ENCODE measurements around the gene KCNIP1.
A peak's percentile ranks its signal among the peaks of the same experiment; 100 is the strongest.

The KCNIP1 gene

GRCh38 chr5:170628028-170628427, 124.2 kb downstream of the KCNIP1 start:
- no peaks in the 10 kb centered on the region for H3K36me3 ChIP-seq (ENCODE audit: control insufficient read depth in 2 of 2, insufficient read depth in 2 of 2, low read length in 2 of 2)

DNA sequence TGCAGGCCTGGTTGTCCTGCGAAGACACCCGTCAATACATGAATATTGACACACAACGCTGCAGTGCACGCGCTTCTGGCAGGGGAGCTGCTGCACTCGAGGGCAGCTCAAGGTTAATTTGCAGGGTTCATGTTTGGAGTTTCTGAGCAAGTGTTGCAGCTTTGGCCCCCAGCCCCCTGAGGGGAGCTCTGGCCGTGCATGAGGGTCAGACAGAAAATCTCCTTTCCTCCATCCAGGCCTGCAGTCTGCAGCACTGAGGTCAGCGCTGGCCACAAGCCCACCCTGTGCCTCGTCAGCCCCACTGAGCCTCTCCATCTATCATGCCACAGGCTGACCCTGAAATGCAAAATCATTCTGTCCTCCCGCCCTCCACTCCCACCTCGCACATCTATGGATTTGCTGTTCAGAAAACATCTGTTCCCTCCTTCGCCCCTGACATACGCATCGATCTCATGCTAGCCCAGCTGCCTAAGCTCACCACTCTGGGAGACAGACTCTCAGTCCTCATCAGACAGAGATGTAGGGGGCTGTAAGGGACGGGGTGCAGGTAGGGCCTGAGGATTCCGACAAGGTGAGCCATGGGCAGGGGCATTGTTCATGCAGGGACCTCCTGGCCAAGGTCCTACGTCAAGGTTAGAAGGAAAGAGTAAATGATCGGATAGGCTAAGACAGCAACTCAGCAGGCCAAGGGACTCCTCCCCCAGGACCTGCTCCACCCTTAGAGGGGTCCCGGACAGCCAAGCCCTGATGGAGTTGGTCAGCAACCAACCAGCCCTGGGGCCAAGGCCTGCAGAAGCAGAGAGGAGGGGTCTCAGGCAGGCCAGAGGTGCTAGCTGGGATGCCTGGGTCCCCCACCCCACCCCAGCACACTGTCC, 125.1 kb downstream of the KCNIP1 start:
- Histone ChIP-seq H3K9me3 (ENCODE audit: control insufficient read depth in 2 of 2, low read length in 2 of 2) (no peaks in the 10 kb centered on the region), H3K4me1 (ENCODE audit: control insufficient read depth, insufficient read depth, low read length) (peaks cover 25% of the 10 kb centered on the region), H3K4me3 (ENCODE audit: low read length in 2 of 2) (no peak overlapping the region), H3K36me3 (ENCODE audit: control insufficient read depth in 2 of 2, insufficient read depth in 2 of 2, low read length in 2 of 2) (no peaks in the 10 kb centered on the region), H3K9ac (ENCODE audit: low read length in 2 of 2) (no peak overlapping the region), H3K27me3 (ENCODE audit: control insufficient read depth in 1 of 2, insufficient read depth in 2 of 2, low read length in 2 of 2) (no peaks in the 10 kb centered on the region), H3K27ac (ENCODE audit: low read length) (no peak overlapping the region)

More at GRCh38 chr5:170628028-170628427, 124.2 kb downstream of the KCNIP1 start:
- H3K27ac ChIP-seq (ENCODE audit: low read length) = no peak overlapping the region
- H3K27me3 ChIP-seq (ENCODE audit: control insufficient read depth in 1 of 2, insufficient read depth in 2 of 2, low read length in 2 of 2) = no peaks in the 10 kb centered on the region
- no peak overlapping the region for H3K9ac ChIP-seq (ENCODE audit: low read length in 2 of 2)
- no peaks in the 10 kb centered on the region for H3K9me3 ChIP-seq (ENCODE audit: control insufficient read depth in 2 of 2, low read length in 2 of 2)
- H3K4me1 ChIP-seq (ENCODE audit: control insufficient read depth, insufficient read depth, low read length) = peaks cover 20% of the 10 kb centered on the region
- no peak overlapping the region for H3K4me3 ChIP-seq (ENCODE audit: low read length in 2 of 2)

- no peak overlapping the region for H3K27ac ChIP-seq (ENCODE audit: low read length)
- H3K9ac ChIP-seq (ENCODE audit: low read length in 2 of 2) = no peak overlapping the region
- H3K9me3 ChIP-seq (ENCODE audit: control insufficient read depth in 2 of 2, low read length in 2 of 2) = no peaks in the 10 kb centered on the region
- peaks cover 33% of the 10 kb centered on the region for H3K4me1 ChIP-seq (ENCODE audit: control insufficient read depth, insufficient read depth, low read length)
- H3K36me3 ChIP-seq (ENCODE audit: control insufficient read depth in 2 of 2, insufficient read depth in 2 of 2, low read length in 2 of 2) = no peaks in the 10 kb centered on the region
- no peaks in the 10 kb centered on the region for H3K27me3 ChIP-seq (ENCODE audit: control insufficient read depth in 1 of 2, insufficient read depth in 2 of 2, low read length in 2 of 2)
- no peak overlapping the region for H3K4me3 ChIP-seq (ENCODE audit: low read length in 2 of 2)
Measured at GRCh38 chr5:170629566-170630175, 125.9 kb downstream of the KCNIP1 start.

DNA sequence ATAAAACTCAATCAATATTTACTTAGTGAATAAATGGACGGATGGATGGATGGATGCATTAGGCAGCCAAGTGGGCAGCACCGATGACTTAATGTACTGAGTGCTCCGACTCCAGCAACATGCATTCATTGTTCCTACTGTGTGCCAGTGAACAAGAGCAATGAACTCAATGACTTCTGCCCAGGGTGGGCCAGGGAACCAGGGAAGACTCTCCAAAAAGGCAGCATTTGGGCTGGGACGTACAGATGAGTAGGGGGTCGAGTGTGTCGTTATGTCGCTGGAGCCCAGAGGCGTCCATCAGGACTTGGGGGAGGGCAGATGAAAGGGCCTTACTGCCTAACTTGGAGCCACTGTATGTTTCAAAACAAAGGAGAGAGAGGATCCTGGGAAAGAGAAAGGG, 126.4 kb downstream of the KCNIP1 start:
- Histone ChIP-seq H3K4me1 (ENCODE audit: control insufficient read depth, insufficient read depth, low read length) (peaks cover 33% of the 10 kb centered on the region), H3K9me3 (ENCODE audit: control insufficient read depth in 2 of 2, low read length in 2 of 2) (no peaks in the 10 kb centered on the region), H3K36me3 (ENCODE audit: control insufficient read depth in 2 of 2, insufficient read depth in 2 of 2, low read length in 2 of 2) (no peaks in the 10 kb centered on the region), H3K4me3 (ENCODE audit: low read length in 2 of 2) (no peak overlapping the region), H3K27me3 (ENCODE audit: control insufficient read depth in 1 of 2, insufficient read depth in 2 of 2, low read length in 2 of 2) (no peaks in the 10 kb centered on the region), H3K9ac (ENCODE audit: low read length in 2 of 2) (no peak overlapping the region), H3K27ac (ENCODE audit: low read length) (no peak overlapping the region)

DNA sequence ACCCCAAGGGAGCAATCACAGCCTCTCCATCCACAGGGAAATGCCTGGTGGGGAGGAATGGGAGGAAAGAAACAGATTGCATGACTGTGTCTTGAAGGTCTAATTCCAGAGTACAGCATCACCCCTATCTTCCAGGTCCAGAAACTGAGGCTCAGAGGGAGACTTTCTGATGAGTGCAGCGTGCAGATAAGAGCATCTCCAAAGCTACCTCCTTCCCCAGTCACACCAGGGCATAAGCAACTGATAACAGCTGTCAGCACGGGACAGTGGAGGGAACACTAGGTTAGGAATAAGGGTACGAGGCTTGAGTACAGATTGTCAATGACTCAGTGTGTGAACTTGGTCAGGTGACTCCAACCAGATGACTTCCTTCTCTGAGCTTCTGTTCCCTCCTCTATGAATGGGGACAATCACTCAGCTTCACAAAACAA, 126.9 kb downstream of the KCNIP1 start:
- H3K4me1 ChIP-seq (ENCODE audit: control insufficient read depth, insufficient read depth, low read length) = peaks cover 33% of the 10 kb centered on the region
- no peak overlapping the region for H3K27ac ChIP-seq (ENCODE audit: low read length)
- no peaks in the 10 kb centered on the region for H3K27me3 ChIP-seq (ENCODE audit: control insufficient read depth in 1 of 2, insufficient read depth in 2 of 2, low read length in 2 of 2)
- H3K36me3 ChIP-seq (ENCODE audit: control insufficient read depth in 2 of 2, insufficient read depth in 2 of 2, low read length in 2 of 2) = no peaks in the 10 kb centered on the region
- no peak overlapping the region for H3K9ac ChIP-seq (ENCODE audit: low read length in 2 of 2)
- no peak overlapping the region for H3K4me3 ChIP-seq (ENCODE audit: low read length in 2 of 2)
- no peaks in the 10 kb centered on the region for H3K9me3 ChIP-seq (ENCODE audit: control insufficient read depth in 2 of 2, low read length in 2 of 2)

DNA sequence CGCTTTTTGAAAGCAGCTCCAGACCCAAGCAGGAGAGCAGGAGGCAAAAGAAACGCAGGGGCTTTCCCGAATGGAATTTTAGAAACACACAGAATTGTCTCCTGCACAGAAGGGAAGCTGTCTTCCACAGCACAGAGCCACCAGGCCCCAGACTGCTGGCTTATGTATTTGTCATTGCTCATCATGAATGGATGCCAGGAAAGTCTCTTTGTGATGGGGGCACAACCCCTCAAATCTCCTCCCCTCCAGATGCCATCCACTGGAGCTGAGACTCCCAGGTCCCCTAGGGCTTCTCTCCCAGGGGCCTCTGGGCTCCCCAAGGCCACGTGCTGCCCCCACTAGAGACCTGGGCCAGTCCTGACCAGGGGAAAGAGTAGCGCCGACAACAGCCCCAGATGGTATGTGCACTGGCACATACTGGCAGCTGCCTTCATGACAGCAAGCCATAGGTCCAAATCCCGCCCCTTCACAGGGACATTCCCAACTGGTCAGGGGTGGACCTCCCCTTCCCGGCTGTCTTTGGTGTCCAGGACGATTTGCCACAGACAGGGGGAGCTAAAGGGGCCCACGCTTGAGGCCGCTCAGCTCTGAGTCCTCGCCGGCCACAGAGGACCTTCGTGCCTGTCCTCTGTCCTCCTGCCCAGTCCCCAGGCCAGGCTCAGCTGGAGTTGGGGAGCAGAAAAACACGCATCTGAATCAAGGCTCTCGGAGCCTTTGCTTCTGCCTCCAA, 127.8 kb downstream of the KCNIP1 start:
- Histone ChIP-seq H3K4me3 (ENCODE audit: low read length in 2 of 2) (no peak overlapping the region), H3K9me3 (ENCODE audit: control insufficient read depth in 2 of 2, low read length in 2 of 2) (no peaks in the 10 kb centered on the region), H3K4me1 (ENCODE audit: control insufficient read depth, insufficient read depth, low read length) (peaks cover 33% of the 10 kb centered on the region), H3K36me3 (ENCODE audit: control insufficient read depth in 2 of 2, insufficient read depth in 2 of 2, low read length in 2 of 2) (no peaks in the 10 kb centered on the region), H3K9ac (ENCODE audit: low read length in 2 of 2) (peak overlapping the region in 1 of 2 donors; percentile 42), H3K27ac (ENCODE audit: low read length) (no peak overlapping the region), H3K27me3 (ENCODE audit: control insufficient read depth in 1 of 2, insufficient read depth in 2 of 2, low read length in 2 of 2) (no peaks in the 10 kb centered on the region)

DNA sequence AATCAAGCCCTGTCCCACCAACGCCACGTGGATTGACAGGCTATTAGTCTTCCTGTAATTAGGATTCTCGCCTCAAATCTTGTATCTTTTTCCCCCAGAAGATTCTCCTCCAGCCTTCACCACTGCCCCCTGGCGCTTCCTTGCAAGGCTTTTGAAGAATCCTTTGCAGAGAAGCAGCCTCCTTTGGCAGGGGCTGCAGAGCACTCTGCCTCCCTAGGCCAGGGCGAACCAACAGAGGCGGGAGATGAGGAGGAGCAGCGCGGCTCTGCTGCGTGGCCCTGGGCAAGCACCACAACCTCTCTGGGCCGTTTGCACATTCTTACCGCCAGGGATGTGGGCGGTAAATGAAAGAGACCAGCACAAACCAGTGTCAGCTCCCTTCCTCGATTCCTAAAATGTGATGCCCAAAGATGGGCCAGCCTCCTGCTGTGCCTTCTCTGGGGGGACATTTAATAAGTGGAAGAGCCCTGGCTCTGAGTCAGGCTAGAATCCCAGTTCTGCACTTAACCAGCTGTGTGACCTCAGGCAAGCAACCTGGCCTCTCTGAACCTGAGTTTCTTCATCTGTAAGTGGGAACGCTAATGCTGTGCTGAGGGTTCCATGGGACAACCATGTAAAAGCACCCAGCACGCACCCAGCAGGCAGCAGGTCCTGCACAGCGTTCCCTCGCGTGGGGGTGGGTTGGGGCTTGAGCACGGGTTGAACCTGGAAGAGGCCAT, 128.6 kb downstream of the KCNIP1 start:
- Histone ChIP-seq H3K9me3 (ENCODE audit: control insufficient read depth in 2 of 2, low read length in 2 of 2) (no peaks in the 10 kb centered on the region), H3K4me3 (ENCODE audit: low read length in 2 of 2) (peak overlapping the region; percentile 18 to 70), H3K27ac (ENCODE audit: low read length) (peak overlapping the region; percentile 67), H3K9ac (ENCODE audit: low read length in 2 of 2) (peak overlapping the region in 1 of 2 donors; percentile 42), H3K27me3 (ENCODE audit: control insufficient read depth in 1 of 2, insufficient read depth in 2 of 2, low read length in 2 of 2) (no peaks in the 10 kb centered on the region), H3K4me1 (ENCODE audit: control insufficient read depth, insufficient read depth, low read length) (peaks cover 33% of the 10 kb centered on the region), H3K36me3 (ENCODE audit: control insufficient read depth in 2 of 2, insufficient read depth in 2 of 2, low read length in 2 of 2) (no peaks in the 10 kb centered on the region)

DNA sequence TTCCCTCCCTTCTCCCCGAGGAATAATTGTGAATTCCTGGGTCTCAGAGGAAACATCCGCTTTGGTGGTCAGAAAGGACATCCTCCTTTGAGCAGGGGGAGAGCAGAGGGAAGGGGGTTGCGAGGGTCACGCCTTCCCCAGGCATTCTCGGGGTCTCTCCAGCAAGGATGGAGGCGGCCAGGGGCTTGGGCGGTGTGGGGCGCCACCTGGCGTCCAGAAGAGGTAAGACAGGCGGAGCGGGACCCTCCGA, 129.1 kb downstream of the KCNIP1 start:
- H3K4me3 ChIP-seq (ENCODE audit: low read length in 2 of 2) = peak overlapping the region; percentile 28 to 70
- H3K9me3 ChIP-seq (ENCODE audit: control insufficient read depth in 2 of 2, low read length in 2 of 2) = no peaks in the 10 kb centered on the region
- H3K27ac ChIP-seq (ENCODE audit: low read length) = peak overlapping the region; percentile 67
- H3K4me1 ChIP-seq (ENCODE audit: control insufficient read depth, insufficient read depth, low read length) = peaks cover 33% of the 10 kb centered on the region
- H3K36me3 ChIP-seq (ENCODE audit: control insufficient read depth in 2 of 2, insufficient read depth in 2 of 2, low read length in 2 of 2) = no peaks in the 10 kb centered on the region
- H3K27me3 ChIP-seq (ENCODE audit: control insufficient read depth in 1 of 2, insufficient read depth in 2 of 2, low read length in 2 of 2) = no peaks in the 10 kb centered on the region
- H3K9ac ChIP-seq (ENCODE audit: low read length in 2 of 2) = peak overlapping the region in 1 of 2 donors; percentile 64

GRCh38 chr5:170633235-170634081, 129.6 kb downstream of the KCNIP1 start:
- H3K27ac ChIP-seq (ENCODE audit: low read length) = peak overlapping the region; percentile 67
- H3K36me3 ChIP-seq (ENCODE audit: control insufficient read depth in 2 of 2, insufficient read depth in 2 of 2, low read length in 2 of 2) = no peaks in the 10 kb centered on the region
- H3K9me3 ChIP-seq (ENCODE audit: control insufficient read depth in 2 of 2, low read length in 2 of 2) = no peaks in the 10 kb centered on the region
- H3K4me1 ChIP-seq (ENCODE audit: control insufficient read depth, insufficient read depth, low read length) = peaks cover 33% of the 10 kb centered on the region
- no peaks in the 10 kb centered on the region for H3K27me3 ChIP-seq (ENCODE audit: control insufficient read depth in 1 of 2, insufficient read depth in 2 of 2, low read length in 2 of 2)
- peak overlapping the region; percentile 28 to 70 for H3K4me3 ChIP-seq (ENCODE audit: low read length in 2 of 2)
- H3K9ac ChIP-seq (ENCODE audit: low read length in 2 of 2) = peak overlapping the region in 1 of 2 donors; percentile 64

Measured in stomach smooth muscle (tissue), 2 donors.